ENCODE results near the gene UPF3B. TPM values are rescaled to one million over a fixed set of nuclear protein-coding genes. Genes with fewer than 3 reads are reported as not detected.
"Not testable (repeated sequence)": the region's sequence is repeated elsewhere in the genome, so short reads cannot be mapped to it uniquely, and the experiment has no call there.

Gene UPF3B
- polyA plus RNA-seq, 10 donors: 9.2 to 14.7 (median 12.4) TPM

DNA sequence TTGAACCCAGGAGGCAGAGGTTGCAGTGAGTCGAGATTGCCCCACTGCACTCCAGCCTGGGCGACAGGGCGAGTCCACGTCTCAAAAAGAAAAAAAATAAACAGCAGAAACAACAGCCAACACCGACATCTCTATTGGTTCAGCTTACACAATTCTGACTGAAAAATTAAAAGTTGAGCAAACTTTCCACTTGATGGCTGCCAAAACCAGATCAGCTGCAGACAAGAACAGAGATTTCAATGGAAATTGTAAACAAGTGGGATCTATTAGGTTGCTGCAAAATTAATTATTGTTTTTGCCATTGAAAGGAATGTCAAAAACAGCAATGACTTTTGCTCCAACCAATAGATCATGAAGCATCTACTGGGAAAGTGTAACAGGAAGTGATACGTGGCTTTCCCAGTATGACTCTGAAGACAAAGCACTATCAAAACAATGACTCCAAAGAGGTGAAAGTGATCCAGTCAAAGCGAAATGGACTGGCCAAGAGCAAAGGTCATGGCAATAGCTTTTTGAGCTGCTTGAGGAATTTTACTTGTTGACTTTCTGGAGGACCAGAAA, 26.3 kb downstream of the UPF3B start:
- no peak for DNase-seq

DNA sequence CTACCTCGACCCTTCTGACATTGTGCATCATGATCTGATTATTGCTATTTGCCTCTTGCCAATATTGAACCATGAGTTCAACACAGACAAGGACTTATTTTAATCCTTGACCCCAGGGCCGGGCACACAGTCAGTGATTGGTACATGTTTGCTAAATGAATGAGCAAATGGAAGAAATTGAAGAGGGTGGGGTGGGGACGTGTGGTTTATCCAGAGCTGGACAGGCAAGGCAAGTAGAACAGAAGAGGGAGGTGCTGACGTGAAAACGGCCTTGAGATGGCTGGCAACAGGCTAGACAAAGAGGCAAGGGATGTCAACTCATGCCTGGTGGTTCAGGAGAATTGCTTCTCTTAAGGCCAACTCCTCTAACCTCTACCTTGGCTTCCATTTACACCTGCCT, 28.5 kb downstream of the UPF3B start:
- DNase-seq: not testable (repeated sequence)

GRCh38 chrX:119821703-119822102, 31.1 kb downstream of the UPF3B start:
- DNase-seq: peak in 1 of 3 donors; percentile 2

DNA sequence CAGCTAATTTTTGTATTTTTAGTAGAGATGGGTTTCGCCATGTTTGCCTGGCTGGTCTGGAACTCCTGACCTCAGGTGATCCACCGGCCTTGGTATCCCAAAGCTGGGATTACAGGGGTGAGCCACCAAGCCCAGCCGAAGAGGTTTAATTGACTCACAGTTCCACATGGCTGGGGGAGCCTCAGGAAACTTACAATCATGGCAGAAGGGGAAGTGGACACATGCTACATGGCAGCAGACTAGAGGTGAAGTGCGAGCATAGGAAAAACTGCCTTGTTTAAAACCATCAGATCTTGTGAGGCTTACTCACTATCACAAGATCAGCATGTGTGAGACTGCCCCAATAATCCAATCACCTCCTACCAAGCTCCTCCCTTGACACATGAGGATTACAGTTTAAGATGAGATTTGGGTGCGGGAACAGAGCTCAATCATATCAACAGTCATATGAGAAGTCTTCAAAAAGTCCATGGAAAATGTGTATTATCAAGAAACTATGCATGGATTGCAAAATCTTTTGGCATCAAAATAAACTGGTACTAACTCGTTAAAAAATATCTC, 35.6 kb downstream of the UPF3B start:
- DNase-seq: no peak

DNA sequence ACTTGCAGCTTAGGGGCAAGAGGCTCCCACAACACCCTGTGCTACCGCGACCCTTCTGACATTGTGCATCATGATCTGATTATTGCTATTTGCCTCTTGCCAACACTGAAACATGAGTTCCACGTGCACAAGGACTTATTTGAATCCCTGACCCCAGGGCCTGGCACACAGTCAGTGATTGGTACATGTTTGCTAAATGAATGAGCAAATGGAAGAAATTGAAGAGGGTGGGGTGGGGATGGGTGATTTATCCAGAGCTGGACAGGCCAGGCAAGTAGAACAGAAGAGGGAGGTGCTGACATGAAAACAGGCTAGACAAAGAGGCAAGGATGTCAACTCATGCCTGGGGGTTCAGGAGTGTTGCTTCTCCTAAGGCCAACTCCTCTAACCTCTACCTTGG, 36.5 kb downstream of the UPF3B start:
- DNase-seq: no peak

- DNase-seq: no peak
These were observed 43.5 kb downstream of the UPF3B start for GRCh38 chrX:119809185-119809666.

- DNase-seq: not testable (repeated sequence)
These were observed 44.3 kb downstream of the UPF3B start for GRCh38 chrX:119808461-119808860.

DNA sequence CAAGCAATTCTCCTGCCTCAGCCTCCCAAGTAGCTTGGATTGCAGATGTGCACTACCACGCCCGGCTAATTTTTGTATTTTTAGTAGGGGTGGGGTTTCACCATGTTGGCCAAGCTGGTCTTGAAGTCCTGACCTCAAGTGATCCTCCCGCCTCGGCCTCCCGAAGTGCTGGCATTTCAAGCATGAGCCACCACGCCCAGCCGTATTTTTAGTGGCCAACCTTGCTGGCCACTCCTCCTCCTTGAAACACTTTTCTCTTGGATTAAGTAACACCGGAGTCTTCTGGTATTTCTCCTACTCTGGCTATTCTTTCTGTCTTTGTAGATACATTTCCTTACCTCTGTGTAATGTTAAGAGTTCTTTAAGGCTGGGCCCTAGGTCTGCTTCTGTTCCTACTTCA, 50.2 kb downstream of the UPF3B start:
- no peak for DNase-seq

GRCh38 chrX:119801253-119802221, 51.2 kb downstream of the UPF3B start:
- no peak for DNase-seq

DNA sequence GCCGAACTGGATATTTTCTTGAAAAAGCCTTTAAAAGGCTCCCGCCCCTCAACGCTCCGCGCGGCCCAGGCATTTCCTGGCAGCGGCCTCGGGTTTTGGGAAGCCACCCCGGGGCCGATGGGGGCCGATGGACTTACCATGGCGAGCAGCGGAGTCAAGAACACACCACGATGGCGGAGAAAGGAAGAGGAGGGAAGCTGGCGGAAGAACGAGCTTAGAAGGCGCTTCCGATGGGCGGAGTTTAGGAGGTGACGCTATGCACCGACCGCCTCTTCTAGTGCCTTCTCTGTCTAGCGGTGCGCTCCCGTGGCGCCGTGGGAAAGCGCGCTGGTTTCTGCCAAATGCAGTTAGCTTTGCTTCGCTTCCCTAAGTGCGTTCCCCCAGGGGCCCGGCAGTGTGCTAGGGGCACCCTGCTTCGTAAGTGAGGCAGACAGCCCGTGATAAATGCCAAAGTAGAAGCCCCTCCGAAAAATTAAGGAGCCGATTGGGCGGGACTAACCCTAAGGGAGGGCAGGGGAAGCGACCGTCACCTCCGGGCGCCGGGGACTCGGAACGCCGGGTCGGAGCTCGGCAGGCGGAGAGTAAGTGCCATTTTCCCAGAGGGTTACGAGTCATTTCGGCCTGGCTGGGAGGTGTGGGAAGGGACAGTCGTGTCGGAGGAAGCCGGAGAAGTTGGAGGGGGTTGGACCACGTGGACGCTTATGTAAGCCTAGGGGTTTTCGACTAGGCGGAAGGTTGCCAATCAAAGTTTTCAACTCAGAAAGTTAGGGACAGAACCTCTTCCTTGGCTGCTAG, 61.1 kb downstream of the UPF3B start, which contains the start of gene RPL39:
TSS of gene RPL39 (minus strand) at position 194 of the 795 bp plus-strand sequence. CDS start at position 140, 54 bp downstream.
- DNase-seq: peak; percentile 86 to 95 (median 87)

GRCh38 chrX:119790977-119791436, 61.8 kb downstream of the UPF3B start:
- DNase-seq: peak in 2 of 3 donors; percentile 20 to 78

GRCh38 chrX:119784747-119785446, 67.9 kb downstream of the UPF3B start:
- no peak for DNase-seq

Other genes with a start within 250 kb of the UPF3B start
- 10 to 100 TPM in 1 of 10 donors, 1 to 10 TPM in 9; 6.2 to 10.0 (median 7.5) TPM for gene NKRF, start 246.5 kb downstream of the UPF3B start, polyA plus RNA-seq (ENCODE audit: insufficient read length in 10 of 10)
- 10 to 100 TPM; 22.7 to 42.2 (median 29.1) TPM for gene SEPTIN6, start 159.8 kb downstream of the UPF3B start, polyA plus RNA-seq (ENCODE audit: insufficient read length in 10 of 10)
- gene SOWAHD, start 94.4 kb downstream of the UPF3B start, polyA plus RNA-seq (ENCODE audit: insufficient read length in 10 of 10): under 1 TPM; 0.16 to 0.75 (median 0.43) TPM
- 1,000 to 10,000 TPM; 2,941 to 3,876 (median 3,260) TPM for gene RPL39, start 61.3 kb downstream of the UPF3B start, polyA plus RNA-seq (ENCODE audit: insufficient read length in 10 of 10)
- gene RNF113A, start 18.8 kb upstream of the UPF3B start, polyA plus RNA-seq (ENCODE audit: insufficient read length in 10 of 10): 10 to 100 TPM in 2 of 10 donors, 1 to 10 TPM in 8; 7.9 to 11.3 (median 8.9) TPM
- gene NDUFA1, start 18.9 kb upstream of the UPF3B start, polyA plus RNA-seq (ENCODE audit: insufficient read length in 10 of 10): 100 to 1,000 TPM in 6 of 10 donors, 10 to 100 TPM in 4; 81.4 to 126 (median 101) TPM
- gene AKAP14, start 42.9 kb upstream of the UPF3B start, polyA plus RNA-seq (ENCODE audit: insufficient read length in 10 of 10): not detected
- gene NKAP, start 90.8 kb upstream of the UPF3B start, polyA plus RNA-seq (ENCODE audit: insufficient read length in 10 of 10): 10 to 100 TPM in 1 of 10 donors, 1 to 10 TPM in 9; 7.7 to 10.7 (median 8.8) TPM
- gene RHOXF2B, start 224.7 kb upstream of the UPF3B start, polyA plus RNA-seq (ENCODE audit: insufficient read length in 10 of 10): under 1 TPM in 2 of 10 donors, not detected in 8; 0.09 to 0.10 TPM

All from muscle of back (tissue), 11 donors.